Right atrium auricular region (tissue), 2 donors: ENCODE data around the gene RUNX2. TPM values are rescaled to one million over a fixed set of nuclear protein-coding genes. Genes with fewer than 3 reads are reported as not detected.

Experiments
- DNase-seq: peaks from one replicate; pipeline ENCODE4 v3.0.0-alpha.2; 2019; ENCODE audit warnings: low spot score
- H3K27ac ChIP-seq, 2 donors: fragments of 200-600 bp; sonication (generic); 1 replicate in 1 of 2; 2 replicates in 1 of 2; pipeline ENCODE4 v1.5.1; 2016 to 2019
- H3K27me3 ChIP-seq, 2 donors: fragments of 200-600 bp; sonication (generic); one replicate each; pipeline versions ENCODE4 v1.5.1 to v1.6.0; 2017 to 2019
- H3K36me3 ChIP-seq: fragments of 200-600 bp; sonication (generic); one replicate; pipeline ENCODE4 v1.5.1; 2016
- H3K4me1 ChIP-seq, 2 donors: fragments of 200-600 bp; sonication (generic); one replicate each; pipeline versions ENCODE4 v1.5.1 to v1.6.0; 2017 to 2019
- H3K4me3 ChIP-seq, 2 donors: fragments of 200-600 bp; sonication (generic); 1 replicate in 1 of 2; 2 replicates in 1 of 2; pipeline ENCODE4 v1.5.1; 2017 to 2019; ENCODE audit warnings: mild to moderate bottlenecking in 1 of 2, moderate library complexity in 1 of 2
- H3K9me3 ChIP-seq, 2 donors: fragments of 200-600 bp; sonication (generic); one replicate each; pipeline ENCODE4 v1.5.1; 2019
- total RNA-seq, 2 donors: library from RNA; depleted of rRNA; stranded (reverse); fragments of >200 nt; gene quantifications; one replicate each; pipeline ENCODE4 v1.1.0, GENCODE V29; 2016
- TF ChIP-seq, protein P1 (sequence below), 2 donors: fragments of 200-600 bp; sonication (generic); IDR thresholded peaks; one replicate each; pipeline ENCODE4 v1.5.1; 2019; ENCODE audit warnings: antibody characterized with exemption in 2 of 2

Gene RUNX2
- total RNA-seq, 2 donors from 2014 or later, result 0.55 to 0.85 TPM

DNA sequence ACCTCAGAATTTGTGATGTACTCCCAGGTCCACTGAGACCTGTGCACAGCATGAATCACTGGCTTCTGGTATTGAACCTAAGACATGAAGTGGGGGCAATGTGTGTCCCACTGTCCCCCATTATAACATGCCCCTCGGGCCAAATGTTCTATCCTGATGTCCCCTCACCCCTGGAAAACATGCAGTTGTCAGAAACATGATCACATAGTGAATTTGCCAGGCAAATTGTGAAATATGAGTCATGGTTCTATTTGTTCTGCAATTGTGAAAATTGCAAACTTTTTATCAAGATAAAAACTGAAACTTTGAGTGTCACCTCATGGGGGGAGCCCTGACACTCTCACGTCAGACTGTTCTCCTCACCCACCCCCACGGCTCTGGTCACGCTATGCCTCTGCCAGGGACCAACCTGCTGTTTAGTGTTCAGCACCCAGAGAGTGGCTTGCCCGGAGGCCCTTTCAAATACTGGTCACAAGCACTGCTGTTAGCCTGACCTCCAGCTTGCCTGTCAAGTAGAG lies 382.2 kb downstream of the RUNX2 start:
- no peak for DNase-seq
- Histone ChIP-seq H3K9me3 (no peaks in the 10 kb centered on the region), H3K36me3 (no peaks in the 10 kb centered on the region), H3K27ac (no peak overlapping the region), H3K4me1 (no peaks in the 10 kb centered on the region), H3K27me3 (no peaks in the 10 kb centered on the region), H3K4me3 (no peak overlapping the region)
- TF ChIP-seq, protein P1, sequence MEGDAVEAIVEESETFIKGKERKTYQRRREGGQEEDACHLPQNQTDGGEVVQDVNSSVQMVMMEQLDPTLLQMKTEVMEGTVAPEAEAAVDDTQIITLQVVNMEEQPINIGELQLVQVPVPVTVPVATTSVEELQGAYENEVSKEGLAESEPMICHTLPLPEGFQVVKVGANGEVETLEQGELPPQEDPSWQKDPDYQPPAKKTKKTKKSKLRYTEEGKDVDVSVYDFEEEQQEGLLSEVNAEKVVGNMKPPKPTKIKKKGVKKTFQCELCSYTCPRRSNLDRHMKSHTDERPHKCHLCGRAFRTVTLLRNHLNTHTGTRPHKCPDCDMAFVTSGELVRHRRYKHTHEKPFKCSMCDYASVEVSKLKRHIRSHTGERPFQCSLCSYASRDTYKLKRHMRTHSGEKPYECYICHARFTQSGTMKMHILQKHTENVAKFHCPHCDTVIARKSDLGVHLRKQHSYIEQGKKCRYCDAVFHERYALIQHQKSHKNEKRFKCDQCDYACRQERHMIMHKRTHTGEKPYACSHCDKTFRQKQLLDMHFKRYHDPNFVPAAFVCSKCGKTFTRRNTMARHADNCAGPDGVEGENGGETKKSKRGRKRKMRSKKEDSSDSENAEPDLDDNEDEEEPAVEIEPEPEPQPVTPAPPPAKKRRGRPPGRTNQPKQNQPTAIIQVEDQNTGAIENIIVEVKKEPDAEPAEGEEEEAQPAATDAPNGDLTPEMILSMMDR (IDR thresholded peaks at IDR 0.05), result no peak

DNA sequence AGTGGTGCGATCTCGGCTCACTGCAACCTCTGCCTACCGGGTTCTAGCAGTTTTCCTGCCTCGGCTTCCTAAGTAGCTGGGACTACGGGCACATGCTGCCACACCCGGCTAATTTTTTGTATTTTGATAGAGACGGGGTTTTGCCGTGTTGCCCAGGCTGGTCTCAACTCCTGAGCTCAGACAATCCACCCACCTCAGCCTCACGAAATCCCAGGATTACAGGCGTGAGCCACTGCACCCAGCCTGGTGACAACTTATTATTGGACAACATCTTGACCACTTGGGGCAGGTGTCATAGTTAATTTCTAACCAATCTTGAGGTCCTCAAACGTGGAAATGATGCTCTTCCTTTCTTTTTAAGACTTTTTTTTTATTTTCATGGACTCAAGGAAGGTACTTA lies 383.9 kb downstream of the RUNX2 start:
- no peaks in the 10 kb centered on the region for H3K27me3 ChIP-seq
- H3K27ac ChIP-seq, result no peak overlapping the region
- H3K4me1 ChIP-seq, result no peaks in the 10 kb centered on the region
- no peaks in the 10 kb centered on the region for H3K36me3 ChIP-seq
- DNase-seq, result no peak
- TF ChIP-seq, protein P1 (IDR thresholded peaks at IDR 0.05), result no peak
- no peaks in the 10 kb centered on the region for H3K9me3 ChIP-seq
- no peak overlapping the region for H3K4me3 ChIP-seq

DNA sequence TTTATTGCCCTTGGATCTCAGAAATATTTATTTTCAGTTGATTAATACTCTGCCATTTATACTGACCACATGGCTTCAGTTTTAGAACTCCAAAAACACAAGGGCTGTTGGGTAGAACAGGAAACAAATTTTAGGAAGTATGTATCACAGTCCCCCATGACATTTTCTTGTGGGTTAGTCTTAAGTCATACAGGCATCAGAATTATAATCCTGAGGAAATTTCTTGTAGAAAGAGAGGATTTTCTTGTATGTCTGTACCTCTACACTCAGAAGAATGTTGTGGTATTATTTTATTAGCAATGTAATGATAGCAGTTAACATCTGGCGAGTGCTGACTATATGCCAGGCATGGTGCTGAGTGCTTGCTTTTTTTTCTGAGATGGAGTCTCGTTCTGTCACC lies 384.7 kb downstream of the RUNX2 start:
- no peak overlapping the region for H3K27ac ChIP-seq
- H3K9me3 ChIP-seq, result no peaks in the 10 kb centered on the region
- DNase-seq, result no peak
- no peaks in the 10 kb centered on the region for H3K4me1 ChIP-seq
- no peaks in the 10 kb centered on the region for H3K36me3 ChIP-seq
- TF ChIP-seq, protein P1 (IDR thresholded peaks at IDR 0.05), result no peak
- no peaks in the 10 kb centered on the region for H3K27me3 ChIP-seq
- H3K4me3 ChIP-seq, result no peak overlapping the region

Other genes with a start within 250 kb of the RUNX2 start
- gene SUPT3H, start 49.6 kb downstream of the RUNX2 start, total RNA-seq, result 1 to 10 TPM; 2.5 to 4.5 TPM